Measurements from ENCODE around the gene PHF23.
A peak's percentile ranks its signal among the peaks of the same experiment; 100 is the strongest.

Gene PHF23

GRCh38 chr17:7239091-7240027 lies at the start of gene PHF23:
Gene PHF23 (minus strand): TSS chr17:7239457. CDS start chr17:7239279, 178 bp downstream.
- DNase-seq (ENCODE audit: low spot score): peak; percentile 99

- no peak for DNase-seq (ENCODE audit: low spot score)
Measured at GRCh38 chr17:7285679-7286078, 46.4 kb upstream of the PHF23 start.

DNA sequence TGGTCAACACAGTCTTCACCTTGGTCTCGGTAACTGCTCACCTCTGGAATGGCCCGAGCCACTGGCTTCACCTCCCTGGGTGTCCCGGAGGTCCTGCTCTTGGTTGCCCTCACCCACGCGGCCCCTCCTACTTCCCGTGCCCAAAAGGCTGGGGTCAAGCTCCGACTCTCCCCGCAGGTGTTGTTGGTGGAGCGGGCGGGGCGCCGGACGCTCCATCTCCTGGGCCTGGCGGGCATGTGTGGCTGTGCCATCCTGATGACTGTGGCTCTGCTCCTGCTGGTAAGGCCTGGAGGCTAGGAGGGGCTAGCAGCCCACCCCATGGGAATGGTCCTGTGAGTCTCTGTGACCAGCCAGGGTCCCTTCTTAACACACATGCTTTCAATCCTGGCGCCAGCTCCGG lies 45.7 kb upstream of the PHF23 start:
- DNase-seq (ENCODE audit: low spot score): no peak

- no peak for DNase-seq (ENCODE audit: low spot score)
Measured at GRCh38 chr17:7283471-7284216, 44.4 kb upstream of the PHF23 start.

- no peak for DNase-seq (ENCODE audit: low spot score)
Measured at GRCh38 chr17:7282752-7283321, 43.6 kb upstream of the PHF23 start.

- DNase-seq (ENCODE audit: low spot score): no peak
Measured at GRCh38 chr17:7281953-7282751, 42.9 kb upstream of the PHF23 start.

DNA sequence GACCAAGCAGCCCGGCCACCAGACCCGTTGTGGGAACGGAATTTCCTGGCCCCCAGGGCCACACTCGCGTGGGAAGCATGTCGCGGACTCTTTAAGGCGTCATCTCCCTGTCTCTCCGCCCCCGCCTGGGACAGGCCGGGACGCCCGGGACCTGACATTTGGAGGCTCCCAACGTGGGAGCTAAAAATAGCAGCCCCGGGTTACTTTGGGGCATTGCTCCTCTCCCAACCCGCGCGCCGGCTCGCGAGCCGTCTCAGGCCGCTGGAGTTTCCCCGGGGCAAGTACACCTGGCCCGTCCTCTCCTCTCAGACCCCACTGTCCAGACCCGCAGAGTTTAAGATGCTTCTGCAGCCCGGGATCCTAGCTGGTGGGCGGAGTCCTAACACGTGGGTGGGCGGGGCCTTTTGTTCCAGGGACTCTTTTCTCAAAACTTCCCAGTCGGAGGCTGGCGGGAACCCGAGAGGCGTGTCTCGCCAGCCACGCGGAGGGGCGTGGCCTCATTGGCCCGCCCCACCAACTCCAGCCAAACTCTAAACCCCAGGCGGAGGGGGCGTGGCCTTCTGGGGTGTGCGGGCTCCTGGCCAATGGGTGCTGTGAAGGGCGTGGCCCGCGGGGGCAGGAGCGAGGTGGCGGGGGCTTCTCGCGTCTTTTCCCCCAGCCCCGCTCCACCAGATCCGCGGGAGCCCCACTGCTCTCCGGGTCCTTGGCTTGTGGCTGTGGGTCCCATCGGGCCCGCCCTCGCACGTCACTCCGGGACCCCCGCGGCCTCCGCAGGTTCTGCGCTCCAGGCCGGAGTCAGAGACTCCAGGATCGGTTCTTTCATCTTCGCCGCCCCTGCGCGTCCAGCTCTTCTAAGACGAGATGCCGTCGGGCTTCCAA lies 42.1 kb upstream of the PHF23 start, which contains the start of gene SLC2A4:
SLC2A4 (plus strand) TSS at position 645 of the 879 bp plus-strand sequence; CDS start at position 862, 217 bp downstream.
- peak; percentile 82 for DNase-seq (ENCODE audit: low spot score)

DNA sequence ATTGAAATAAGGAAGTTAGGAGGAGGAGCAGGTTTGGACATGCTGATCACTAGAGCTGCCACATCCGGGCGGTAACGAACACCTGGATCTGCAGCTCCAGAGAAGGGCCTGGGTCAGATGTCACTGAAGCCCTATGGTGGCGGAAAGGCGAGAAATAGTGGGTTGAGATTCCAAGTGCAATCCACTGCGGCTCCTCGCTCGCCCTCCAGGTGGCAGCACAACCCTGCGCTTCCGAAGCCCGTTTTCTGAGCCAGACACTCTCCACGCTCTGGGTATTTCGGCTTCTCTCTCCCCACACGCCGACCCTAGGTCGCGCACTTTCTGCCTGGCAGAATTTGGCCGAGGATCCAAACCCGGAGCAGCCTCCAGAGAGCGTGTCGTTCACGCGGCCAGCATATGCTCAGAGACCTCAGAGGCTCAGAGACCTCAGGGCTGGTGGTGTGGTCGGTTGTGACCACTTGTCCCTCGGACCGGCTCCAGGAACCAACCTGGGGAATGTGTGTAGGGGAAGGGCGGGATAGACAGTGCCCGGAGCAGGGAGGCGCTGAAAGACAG lies 41.3 kb upstream of the PHF23 start:
- peak; percentile 87 for DNase-seq (ENCODE audit: low spot score)

GRCh38 chr17:7279448-7279847 lies 40.2 kb upstream of the PHF23 start:
- DNase-seq (ENCODE audit: low spot score): no peak

DNA sequence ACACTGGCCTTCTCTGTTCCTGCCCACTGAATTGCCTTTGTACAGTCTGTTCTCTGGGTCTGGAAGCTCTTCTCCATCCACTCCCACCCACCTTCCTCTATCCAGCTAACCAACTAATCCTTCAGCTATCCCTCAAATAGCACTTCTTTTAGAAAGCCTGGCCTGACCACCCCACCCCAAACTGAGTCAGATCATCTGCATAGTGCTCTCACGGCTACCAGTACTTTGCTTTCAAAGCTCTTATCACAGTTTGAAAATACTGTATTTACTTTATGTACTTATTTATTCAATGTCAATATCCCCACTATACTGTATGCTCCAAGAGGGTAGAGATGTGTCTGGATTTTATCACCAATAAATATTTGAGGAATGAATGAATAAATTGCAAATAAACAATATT lies 27.5 kb upstream of the PHF23 start:
- no peak for DNase-seq (ENCODE audit: low spot score)

- DNase-seq (ENCODE audit: low spot score): no peak
Measured at GRCh38 chr17:7263801-7264078, 24.5 kb upstream of the PHF23 start.

- DNase-seq (ENCODE audit: low spot score): no peak
Measured at GRCh38 chr17:7262935-7263800, 23.9 kb upstream of the PHF23 start.

- DNase-seq (ENCODE audit: low spot score): no peak
Measured at GRCh38 chr17:7262192-7262934, 23.1 kb upstream of the PHF23 start, which contains the start of gene CLDN7. Gene CLDN7 (minus strand): TSS chr17:7262478. CDS start chr17:7262043, 435 bp downstream.

- no peak for DNase-seq (ENCODE audit: low spot score)
Measured at GRCh38 chr17:7261379-7262191, 22.3 kb upstream of the PHF23 start.

- DNase-seq (ENCODE audit: low spot score): no peak
Measured at GRCh38 chr17:7260651-7261378, 21.6 kb upstream of the PHF23 start.

- DNase-seq (ENCODE audit: low spot score): no peak
Measured at GRCh38 chr17:7260151-7260550, 20.9 kb upstream of the PHF23 start.

- no peak for DNase-seq (ENCODE audit: low spot score)
Measured at GRCh38 chr17:7259555-7259889, 20.3 kb upstream of the PHF23 start.
